Upper lobe of left lung (tissue), 6 donors: Measurements from ENCODE around the gene MSRB1. TPM values are rescaled to one million over a fixed set of nuclear protein-coding genes. Genes with fewer than 3 reads are reported as not detected.

Source experiments
- ATAC-seq, 2 donors: fragments of 200-7000 bp; cut with Tn5 transposase; one replicate each; pipeline ENCODE4 v1.9.1; 2022; ENCODE audit warnings: mild to moderate bottlenecking in 2 of 2, moderate library complexity in 2 of 2; ENCODE audit not compliant: low FRiP score in 2 of 2
- DNase-seq, 2 donors: peaks; one replicate each; pipeline ENCODE4 v3.0.0-alpha.2; 2019 to 2020
- H3K27ac ChIP-seq, 4 donors: fragments of 200-600 bp; sonication (generic); one replicate each; pipeline ENCODE4 v1.5.1; 2016 to 2019
- H3K27me3 ChIP-seq, 4 donors: fragments of 200-600 bp; sonication (generic); one replicate each; pipeline ENCODE4 v1.5.1; 2017 to 2019
- H3K36me3 ChIP-seq, 4 donors: fragments of 200-600 bp; sonication (generic); one replicate each; pipeline ENCODE4 v1.5.1; 2016 to 2019
- H3K4me1 ChIP-seq, 4 donors: fragments of 200-600 bp; sonication (generic); one replicate each; pipeline ENCODE4 v1.5.1; 2018 to 2019
- H3K4me3 ChIP-seq, 4 donors: fragments of 200-600 bp; sonication (generic); one replicate each; pipeline ENCODE4 v1.5.1; 2017 to 2019; ENCODE audit warnings: mild to moderate bottlenecking in 2 of 4, moderate library complexity in 1 of 4
- H3K9me3 ChIP-seq, 4 donors: fragments of 200-600 bp; sonication (generic); one replicate each; pipeline ENCODE4 v1.5.1; 2018 to 2019
- EP300 ChIP-seq, 4 donors: sonication (generic); formaldehyde crosslinking; IDR thresholded peaks; one replicate each; pipeline ENCODE4 v1.5.1; 2017; ENCODE audit warnings: antibody characterized with exemption in 4 of 4, control low read depth in 2 of 4
- POLR2A ChIP-seq, 4 donors: fragments of 450-650 bp; IDR thresholded peaks; one replicate each; pipeline ENCODE4 v1.5.1; 2016 to 2017; ENCODE audit warnings: antibody characterized with exemption in 4 of 4, mild to moderate bottlenecking in 2 of 4
- POLR2AphosphoS5 ChIP-seq, 2 donors: sonication (generic); formaldehyde crosslinking; IDR thresholded peaks; one replicate each; pipeline ENCODE4 v1.5.1; 2017; ENCODE audit warnings: antibody characterized with exemption in 2 of 2
- WGBS, 2 donors: methylation state at CpG; one replicate each; pipeline ENCODE4 v1.1.5; 2017 to 2018; 5-methylcytosine and 5-hydroxymethylcytosine counted together
- total RNA-seq, 6 donors: library from RNA; depleted of rRNA in 4 of 6; stranded (reverse); fragments of >200 nt in 4 of 6; gene quantifications; one replicate each; pipeline versions ENCODE4 v1.1.0 to v1.2.1, GENCODE V29; 2016 to 2021
- TF ChIP-seq, protein P1 (sequence below), 6 experiments: fragments of 450-650 bp in 4 of 6; fragments of 200-600 bp in 2 of 6; sonication (generic) in 2 of 6; IDR thresholded peaks; one replicate each; pipeline ENCODE4 v1.5.1; 2016 to 2019; ENCODE audit warnings: antibody characterized with exemption in 6 of 6
- donor health status: DM: no; HTN: no; CAD: no; lungs with moderate emphysema.
- donor health status: DM: no; HTN: yes; CAD: no; lungs with severe emphysema.

MSRB1 gene
- total RNA-seq, 6 donors from 2014 or later, result 18.2 to 45.3 (median 31.9) TPM

DNA sequence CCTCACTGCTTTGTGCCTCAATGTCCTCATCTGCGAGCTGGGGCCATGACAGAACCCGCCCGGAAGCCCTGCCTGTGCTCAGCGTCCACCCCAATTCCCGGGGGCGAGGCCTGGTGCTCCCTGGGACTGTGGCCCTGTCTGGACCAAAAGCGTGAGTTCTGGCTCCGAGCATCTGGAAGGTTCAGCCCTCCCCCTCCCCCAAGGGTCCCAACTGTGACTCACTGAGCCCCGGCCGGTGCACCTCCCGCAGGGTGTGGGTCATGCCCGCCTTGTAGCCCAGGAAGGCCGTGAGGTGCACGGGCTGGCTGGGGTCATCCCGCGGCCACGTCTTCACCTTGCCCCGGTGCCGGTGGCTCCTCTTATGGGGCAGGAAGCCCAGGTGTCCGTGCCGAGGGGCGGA lies 10.7 kb upstream of the MSRB1 start:
- peak in 1 of 2 donors; percentile 77 for DNase-seq
- no peak overlapping the region for H3K27ac ChIP-seq
- H3K9me3 ChIP-seq, result no peaks in the 10 kb centered on the region
- no peak overlapping the region for H3K4me3 ChIP-seq
- ATAC-seq, result peak in 1 of 2 donors; percentile 50
- H3K4me1 ChIP-seq, result peaks cover 0 to 2% (median under 1%) of the 10 kb centered on the region in 4 donors
- no peaks in the 10 kb centered on the region for H3K27me3 ChIP-seq
- no peaks in the 10 kb centered on the region for H3K36me3 ChIP-seq
- TF ChIP-seq POLR2AphosphoS5 (IDR thresholded peaks at IDR 0.05) (no peak), POLR2A (IDR thresholded peaks at IDR 0.05) (no peak), EP300 (IDR thresholded peaks at IDR 0.05) (no peak)
- TF ChIP-seq, protein P1, sequence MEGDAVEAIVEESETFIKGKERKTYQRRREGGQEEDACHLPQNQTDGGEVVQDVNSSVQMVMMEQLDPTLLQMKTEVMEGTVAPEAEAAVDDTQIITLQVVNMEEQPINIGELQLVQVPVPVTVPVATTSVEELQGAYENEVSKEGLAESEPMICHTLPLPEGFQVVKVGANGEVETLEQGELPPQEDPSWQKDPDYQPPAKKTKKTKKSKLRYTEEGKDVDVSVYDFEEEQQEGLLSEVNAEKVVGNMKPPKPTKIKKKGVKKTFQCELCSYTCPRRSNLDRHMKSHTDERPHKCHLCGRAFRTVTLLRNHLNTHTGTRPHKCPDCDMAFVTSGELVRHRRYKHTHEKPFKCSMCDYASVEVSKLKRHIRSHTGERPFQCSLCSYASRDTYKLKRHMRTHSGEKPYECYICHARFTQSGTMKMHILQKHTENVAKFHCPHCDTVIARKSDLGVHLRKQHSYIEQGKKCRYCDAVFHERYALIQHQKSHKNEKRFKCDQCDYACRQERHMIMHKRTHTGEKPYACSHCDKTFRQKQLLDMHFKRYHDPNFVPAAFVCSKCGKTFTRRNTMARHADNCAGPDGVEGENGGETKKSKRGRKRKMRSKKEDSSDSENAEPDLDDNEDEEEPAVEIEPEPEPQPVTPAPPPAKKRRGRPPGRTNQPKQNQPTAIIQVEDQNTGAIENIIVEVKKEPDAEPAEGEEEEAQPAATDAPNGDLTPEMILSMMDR (IDR thresholded peaks at IDR 0.05), result no peak
- 91 to 93% methylated on average over 13 to 21 of the region's 22 CpGs for WGBS, 2 donors

DNA sequence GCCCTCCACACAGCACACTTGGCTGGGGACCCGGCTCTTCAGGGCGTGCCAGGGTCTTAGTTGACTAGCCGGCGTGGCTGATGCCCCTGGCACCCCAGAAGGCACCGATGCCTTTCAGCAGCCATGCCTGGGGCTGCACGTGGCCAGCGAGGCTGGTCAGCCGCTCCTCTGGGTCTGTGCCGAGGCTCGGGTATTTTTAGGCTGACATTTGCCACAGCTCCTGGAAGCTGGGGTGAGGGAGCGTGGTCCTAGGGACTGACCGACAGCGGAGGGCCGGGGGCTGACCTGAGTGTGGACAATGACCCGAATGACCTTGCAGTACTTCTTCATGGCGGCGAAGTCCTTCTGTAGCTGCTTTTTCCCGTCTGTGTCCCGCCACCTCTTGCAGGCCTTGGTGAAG lies 7.6 kb upstream of the MSRB1 start:
- H3K27me3 ChIP-seq, result no peaks in the 10 kb centered on the region
- ATAC-seq (no peak), DNase-seq (no peak)
- no peaks in the 10 kb centered on the region for H3K36me3 ChIP-seq
- H3K4me1 ChIP-seq, result no peaks in the 10 kb centered on the region
- no peak overlapping the region for H3K4me3 ChIP-seq
- 81 to 100% methylated on average over 2 to 19 of the region's 19 CpGs for WGBS, 2 donors
- no peak overlapping the region for H3K27ac ChIP-seq
- TF ChIP-seq POLR2AphosphoS5 (IDR thresholded peaks at IDR 0.05) (no peak), EP300 (IDR thresholded peaks at IDR 0.05) (no peak), POLR2A (IDR thresholded peaks at IDR 0.05) (no peak)
- TF ChIP-seq, protein P1 (IDR thresholded peaks at IDR 0.05), result no peak
- H3K9me3 ChIP-seq, result no peaks in the 10 kb centered on the region

- no peak for TF ChIP-seq POLR2AphosphoS5 (IDR thresholded peaks at IDR 0.05)
- TF ChIP-seq POLR2A (IDR thresholded peaks at IDR 0.05), result no peak
- TF ChIP-seq, protein P1 (IDR thresholded peaks at IDR 0.05), result no peak
- no peak for TF ChIP-seq EP300 (IDR thresholded peaks at IDR 0.05)
- Histone ChIP-seq H3K27me3 (no peaks in the 10 kb centered on the region), H3K36me3 (no peaks in the 10 kb centered on the region), H3K27ac (no peak overlapping the region), H3K4me1 (no peaks in the 10 kb centered on the region), H3K9me3 (no peaks in the 10 kb centered on the region), H3K4me3 (no peak overlapping the region)
- DNase-seq (no peak), ATAC-seq (no peak)
- WGBS, 2 donors, result 65 to 69% methylated on average over 2 to 7 of the region's 7 CpGs
These were observed 7.0 kb upstream of the MSRB1 start for GRCh38 chr16:1950047-1950446.

- H3K9me3 ChIP-seq, result no peaks in the 10 kb centered on the region
- WGBS, 2 donors, result 89% methylated on average over 10 to 11 of the region's 11 CpGs
- no peak overlapping the region for H3K27ac ChIP-seq
- no peaks in the 10 kb centered on the region for H3K27me3 ChIP-seq
- TF ChIP-seq POLR2AphosphoS5 (IDR thresholded peaks at IDR 0.05) (no peak), EP300 (IDR thresholded peaks at IDR 0.05) (no peak), POLR2A (IDR thresholded peaks at IDR 0.05) (no peak)
- TF ChIP-seq, protein P1 (IDR thresholded peaks at IDR 0.05), result no peak
- H3K36me3 ChIP-seq, result no peaks in the 10 kb centered on the region
- no peak for ATAC-seq
- no peak overlapping the region for H3K4me3 ChIP-seq
- H3K4me1 ChIP-seq, result no peaks in the 10 kb centered on the region
- DNase-seq, result no peak
These were observed 6.5 kb upstream of the MSRB1 start for GRCh38 chr16:1949507-1949906.

GRCh38 chr16:1947369-1947670 lies 4.3 kb upstream of the MSRB1 start:
- 94% methylated on average over 3 to 9 of the region's 9 CpGs for WGBS, 2 donors
- no peaks in the 10 kb centered on the region for H3K9me3 ChIP-seq
- DNase-seq, result no peak
- ATAC-seq, result no peak
- TF ChIP-seq POLR2AphosphoS5 (IDR thresholded peaks at IDR 0.05), result no peak
- TF ChIP-seq, protein P1 (IDR thresholded peaks at IDR 0.05), result no peak
- peaks cover 3 to 15% (median 4%) of the 10 kb centered on the region in 4 donors for H3K4me1 ChIP-seq
- H3K27me3 ChIP-seq, result no peaks in the 10 kb centered on the region
- H3K27ac ChIP-seq, result no peak overlapping the region
- no peaks in the 10 kb centered on the region for H3K36me3 ChIP-seq
- no peak overlapping the region for H3K4me3 ChIP-seq
